ENCODE measurements around the gene KRT74.

- no peak for TF ChIP-seq CTCF (IDR thresholded peaks at IDR 0.05; ENCODE audit: borderline replicate concordance, extremely low read depth, low read length, poor library complexity, severe bottlenecking)
- no peak for TF ChIP-seq EZH2 (IDR thresholded peaks at IDR 0.05; ENCODE audit: borderline replicate concordance, low read depth, low read length, severe bottlenecking)
These were observed 33.1 kb downstream of the KRT74 start for GRCh38 chr12:52540531-52540930.
